Measurements from ENCODE around the gene PIR.
A peak's percentile ranks its signal among the peaks of the same experiment; 100 is the strongest.

The PIR gene

DNA sequence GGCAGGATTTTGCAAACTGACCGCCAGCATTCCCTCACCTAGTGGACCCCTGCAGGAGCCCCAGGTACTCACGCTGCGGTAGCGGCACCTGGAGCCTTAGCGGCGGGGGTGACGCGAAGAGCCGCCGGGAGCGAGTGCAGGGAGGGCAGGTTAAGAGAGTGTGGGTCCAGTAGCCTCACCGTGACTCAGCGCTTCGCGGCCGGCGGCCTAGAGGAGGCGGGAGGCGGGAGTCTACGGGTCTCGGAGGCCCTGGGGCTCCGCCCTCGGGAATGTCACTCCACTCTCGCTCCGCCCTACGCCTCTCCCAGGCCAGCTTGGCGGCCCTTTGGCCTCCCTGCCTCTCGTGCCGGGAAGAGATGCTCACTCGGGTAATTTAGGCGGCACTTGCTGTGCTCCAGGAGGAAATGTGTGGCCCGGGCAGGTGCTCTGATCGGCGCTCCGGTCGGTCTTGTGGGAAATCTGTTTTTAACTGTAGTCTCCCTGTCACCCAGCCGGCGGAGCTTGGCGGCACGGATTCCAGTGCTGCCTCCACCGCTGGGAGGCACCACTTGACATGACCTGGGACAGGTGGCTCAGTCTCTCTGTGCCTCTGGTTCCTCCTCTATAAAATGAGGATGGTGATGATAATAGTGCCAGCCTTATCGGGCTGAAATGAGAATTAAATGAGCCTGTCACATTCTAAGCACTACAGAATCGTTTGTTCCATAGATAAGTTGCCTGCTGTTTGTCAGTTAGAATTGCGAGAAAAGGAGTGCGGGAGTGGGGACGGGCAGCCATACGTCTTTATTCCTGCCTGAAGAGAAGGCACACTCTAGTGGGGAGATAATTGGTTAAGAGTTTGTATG is at the start of gene PIR:
TSS of gene PIR (minus strand) at position 216 of the 845 bp plus-strand sequence. CDS start 2,076 bp downstream, outside the sequence.
- peak within 1 kb of the TSS; percentile 66 for H3K4me3 ChIP-seq (ENCODE audit: low read depth, low read length)
- TF ChIP-seq, protein P1, sequence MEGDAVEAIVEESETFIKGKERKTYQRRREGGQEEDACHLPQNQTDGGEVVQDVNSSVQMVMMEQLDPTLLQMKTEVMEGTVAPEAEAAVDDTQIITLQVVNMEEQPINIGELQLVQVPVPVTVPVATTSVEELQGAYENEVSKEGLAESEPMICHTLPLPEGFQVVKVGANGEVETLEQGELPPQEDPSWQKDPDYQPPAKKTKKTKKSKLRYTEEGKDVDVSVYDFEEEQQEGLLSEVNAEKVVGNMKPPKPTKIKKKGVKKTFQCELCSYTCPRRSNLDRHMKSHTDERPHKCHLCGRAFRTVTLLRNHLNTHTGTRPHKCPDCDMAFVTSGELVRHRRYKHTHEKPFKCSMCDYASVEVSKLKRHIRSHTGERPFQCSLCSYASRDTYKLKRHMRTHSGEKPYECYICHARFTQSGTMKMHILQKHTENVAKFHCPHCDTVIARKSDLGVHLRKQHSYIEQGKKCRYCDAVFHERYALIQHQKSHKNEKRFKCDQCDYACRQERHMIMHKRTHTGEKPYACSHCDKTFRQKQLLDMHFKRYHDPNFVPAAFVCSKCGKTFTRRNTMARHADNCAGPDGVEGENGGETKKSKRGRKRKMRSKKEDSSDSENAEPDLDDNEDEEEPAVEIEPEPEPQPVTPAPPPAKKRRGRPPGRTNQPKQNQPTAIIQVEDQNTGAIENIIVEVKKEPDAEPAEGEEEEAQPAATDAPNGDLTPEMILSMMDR (IDR thresholded peaks at IDR 0.05; ENCODE audit: low read depth, low read length) = peak; percentile 27; the same call in 1 of the 2 replicates

DNA sequence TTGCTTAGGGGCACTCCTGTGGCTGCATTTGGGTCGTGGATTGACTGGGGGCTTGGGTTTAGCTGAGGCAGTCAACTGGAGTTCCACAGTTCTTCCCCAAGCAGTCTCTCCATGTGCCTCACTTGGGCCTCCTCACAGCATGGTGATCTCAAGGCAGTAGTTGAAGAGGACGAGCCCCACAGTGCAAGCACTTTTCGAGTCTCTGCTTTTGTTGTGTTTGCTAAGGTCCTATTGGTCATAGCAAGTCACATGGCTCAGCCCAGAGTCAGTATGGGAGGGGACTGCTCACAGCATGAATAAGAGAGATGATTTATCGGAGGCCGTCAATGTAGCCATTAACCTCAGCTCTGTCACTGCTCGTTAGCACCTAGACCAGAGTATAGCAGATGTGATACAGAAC is 37.2 kb upstream of the PIR start:
- TF ChIP-seq, protein P1 (IDR thresholded peaks at IDR 0.05; ENCODE audit: low read depth, low read length) = no peak
- no peak overlapping the region for H3K4me3 ChIP-seq (ENCODE audit: low read depth, low read length)

GRCh38 chrX:15529165-15529564 is 36.0 kb upstream of the PIR start:
- TF ChIP-seq, protein P1 (IDR thresholded peaks at IDR 0.05; ENCODE audit: low read depth, low read length) = no peak
- H3K4me3 ChIP-seq (ENCODE audit: low read depth, low read length) = no peak overlapping the region

- TF ChIP-seq, protein P1 (IDR thresholded peaks at IDR 0.05; ENCODE audit: low read depth, low read length) = no peak
- no peak overlapping the region for H3K4me3 ChIP-seq (ENCODE audit: low read depth, low read length)
Observed at GRCh38 chrX:15525664-15526416, 32.7 kb upstream of the PIR start.

DNA sequence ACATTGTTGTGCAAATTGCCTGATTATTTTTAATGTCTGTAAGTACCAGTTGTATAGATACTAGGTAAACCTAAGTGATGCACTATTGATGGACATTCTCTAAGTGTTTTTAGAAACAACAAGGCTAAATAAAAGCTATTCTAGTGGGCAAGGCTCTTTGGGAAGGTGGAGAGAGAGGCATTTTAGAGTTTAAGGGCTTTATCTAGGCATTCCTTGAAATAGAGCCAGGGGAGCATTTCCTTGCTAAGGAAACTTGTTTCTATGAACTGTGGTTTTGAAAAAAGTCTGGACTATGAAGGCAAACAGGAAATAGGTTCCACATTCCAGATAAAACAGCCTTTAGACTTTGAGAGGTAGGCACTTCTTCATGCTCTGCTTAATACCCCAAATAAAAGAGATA is 31.3 kb upstream of the PIR start:
- TF ChIP-seq, protein P1 (IDR thresholded peaks at IDR 0.05; ENCODE audit: low read depth, low read length) = no peak
- no peak overlapping the region for H3K4me3 ChIP-seq (ENCODE audit: low read depth, low read length)

DNA sequence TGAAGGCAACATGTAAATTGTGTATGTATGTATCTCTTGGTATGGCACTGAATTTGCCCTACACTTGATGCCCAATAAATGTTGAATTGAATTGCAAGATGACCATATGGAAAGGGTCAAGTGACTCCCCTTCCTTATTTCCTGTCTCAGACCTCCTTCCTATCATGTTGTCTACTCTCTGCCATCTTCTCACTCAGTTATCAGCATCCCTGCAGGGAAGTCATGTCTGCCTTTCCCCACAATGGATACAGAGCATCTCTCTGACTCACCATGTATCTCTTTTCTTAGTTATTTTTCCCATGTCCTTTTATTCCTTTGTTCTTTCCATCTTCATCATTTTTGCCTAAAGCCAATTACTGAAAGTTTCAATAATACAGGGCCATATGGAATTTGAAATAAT is 30.0 kb upstream of the PIR start:
- TF ChIP-seq, protein P1 (IDR thresholded peaks at IDR 0.05; ENCODE audit: low read depth, low read length) = no peak
- no peak overlapping the region for H3K4me3 ChIP-seq (ENCODE audit: low read depth, low read length)

GRCh38 chrX:15522464-15522863 is 29.3 kb upstream of the PIR start:
- TF ChIP-seq, protein P1 (IDR thresholded peaks at IDR 0.05; ENCODE audit: low read depth, low read length) = no peak
- H3K4me3 ChIP-seq (ENCODE audit: low read depth, low read length) = no peak overlapping the region
